ENCODE measurements around the gene COL18A1.
A peak's percentile ranks its signal among the peaks of the same experiment; 100 is the strongest.
"Not testable (repeated sequence)": the region's sequence is repeated elsewhere in the genome, so short reads cannot be mapped to it uniquely, and the experiment has no call there.

The COL18A1 gene

GRCh38 chr21:45404730-45405270 is at the start of gene COL18A1:
TSS of gene COL18A1 (plus strand) at chr21:45405165. CDS start at chr21:45405231, 66 bp downstream.
- peak in 1 of 4 experiments; percentile 43 for DNase-seq

GRCh38 chr21:45355573-45355972 is 49.4 kb upstream of the COL18A1 start:
- no peak for DNase-seq

GRCh38 chr21:45356251-45356650 is 48.7 kb upstream of the COL18A1 start:
- DNase-seq, result no peak

GRCh38 chr21:45356653-45357435 is 48.1 kb upstream of the COL18A1 start:
- no peak for DNase-seq

- DNase-seq, result no peak
These were observed 47.3 kb upstream of the COL18A1 start for GRCh38 chr21:45357436-45358260.

- no peak for DNase-seq
These were observed 46.7 kb upstream of the COL18A1 start for GRCh38 chr21:45358261-45358670.

GRCh38 chr21:45358711-45359310 is 46.2 kb upstream of the COL18A1 start:
- no peak for DNase-seq

GRCh38 chr21:45359451-45360217 is 45.3 kb upstream of the COL18A1 start:
- DNase-seq, result no peak

- no peak for DNase-seq
These were observed 43.6 kb upstream of the COL18A1 start for GRCh38 chr21:45361033-45361997.

- no peak for DNase-seq
These were observed 42.8 kb upstream of the COL18A1 start for GRCh38 chr21:45362077-45362747.

- no peak for DNase-seq
These were observed 42.2 kb upstream of the COL18A1 start for GRCh38 chr21:45362748-45363145.

- not testable (repeated sequence) for DNase-seq
These were observed 41.7 kb upstream of the COL18A1 start for GRCh38 chr21:45363272-45363671.

GRCh38 chr21:45363921-45364467 is 41.0 kb upstream of the COL18A1 start:
- DNase-seq, result no peak

- no peak for DNase-seq
These were observed 40.3 kb upstream of the COL18A1 start for GRCh38 chr21:45364468-45365185.

GRCh38 chr21:45365186-45365607 is 39.8 kb upstream of the COL18A1 start:
- DNase-seq, result no peak

GRCh38 chr21:45365608-45366241 is 39.2 kb upstream of the COL18A1 start:
- no peak for DNase-seq

GRCh38 chr21:45366476-45366875 is 38.5 kb upstream of the COL18A1 start:
- DNase-seq, result no peak

GRCh38 chr21:45366931-45367401 is 38.0 kb upstream of the COL18A1 start:
- DNase-seq, result no peak
